Astrocyte (in vitro differentiated cells and primary cell): ENCODE results near the gene ARHGAP19. TPM values are rescaled to one million over a fixed set of nuclear protein-coding genes. Genes with fewer than 3 reads are reported as not detected.

ENCODE experiments used
- DNase-seq: peaks from one replicate; pipeline ENCODE4 v3.0.0-alpha.2; 2010; ENCODE audit warnings: low read depth
- FAIRE-seq: peaks from 2 replicates; lab custom pipeline; 2011; peaks lifted over from hg19 to GRCh38; lab: Jason Lieb, UNC
- H2AFZ ChIP-seq: 2 replicates; pipeline ENCODE4 v1.6.0; 2012; ENCODE audit warnings: low read depth, low read length, inconsistent platforms
- H3K27ac ChIP-seq: 2 replicates; pipeline ENCODE4 v1.5.1; 2011; ENCODE audit warnings: low read depth, low read length, inconsistent platforms
- H3K27me3 ChIP-seq: 2 replicates; pipeline ENCODE4 v1.6.0; 2011; ENCODE audit warnings: low read length, inconsistent platforms; ENCODE audit not compliant: insufficient read depth
- H3K36me3 ChIP-seq: 2 replicates; pipeline ENCODE4 v1.5.1; 2011; ENCODE audit warnings: low read length, inconsistent platforms; ENCODE audit not compliant: insufficient read depth
- H3K4me1 ChIP-seq: 2 replicates; pipeline ENCODE4 v1.5.1; 2011; ENCODE audit warnings: low read length, inconsistent platforms; ENCODE audit not compliant: insufficient read depth
- H3K4me2 ChIP-seq: 2 replicates; pipeline ENCODE4 v1.6.0; 2012; ENCODE audit warnings: low read length, inconsistent platforms
- H3K4me3 ChIP-seq: 2 replicates; pipeline ENCODE4 v1.5.1; 2011; ENCODE audit warnings: low read depth, mild to moderate bottlenecking, low read length, inconsistent platforms; ENCODE audit not compliant: insufficient read depth
- H3K79me2 ChIP-seq: 2 replicates; pipeline ENCODE4 v1.6.0; 2012; ENCODE audit warnings: mild to moderate bottlenecking, low read length, inconsistent platforms; ENCODE audit not compliant: insufficient read depth
- H3K9ac ChIP-seq: 2 replicates; pipeline ENCODE4 v1.6.0; 2012; ENCODE audit warnings: mild to moderate bottlenecking, low read length, inconsistent platforms
- H3K9me3 ChIP-seq: 2 replicates; pipeline ENCODE4 v1.5.1; 2012; ENCODE audit warnings: low read depth, mild to moderate bottlenecking, low read length, inconsistent platforms; ENCODE audit not compliant: insufficient read depth
- H4K20me1 ChIP-seq: 2 replicates; pipeline ENCODE4 v1.6.0; 2012; ENCODE audit warnings: low read length, inconsistent platforms; ENCODE audit not compliant: insufficient read depth
- H3K27ac Mint-ChIP-seq: one replicate; pipeline ENCODE4 v1.8.0; 2021; ENCODE audit warnings: mild to moderate bottlenecking, mixed read lengths; ENCODE audit not compliant: unreplicated experiment
- H3K27me3 Mint-ChIP-seq: one replicate; pipeline ENCODE4 v1.8.0; 2021; ENCODE audit warnings: low read depth, mixed read lengths; ENCODE audit not compliant: unreplicated experiment
- H3K36me3 Mint-ChIP-seq: one replicate; pipeline ENCODE4 v1.8.0; 2021; ENCODE audit warnings: low read depth, mixed read lengths; ENCODE audit not compliant: unreplicated experiment
- H3K4me1 Mint-ChIP-seq: one replicate; pipeline ENCODE4 v1.8.0; 2021; ENCODE audit warnings: low read depth, mixed read lengths; ENCODE audit not compliant: unreplicated experiment
- H3K4me3 Mint-ChIP-seq: one replicate; pipeline ENCODE4 v1.8.0; 2021; ENCODE audit warnings: mild to moderate bottlenecking, moderate library complexity, mixed read lengths; ENCODE audit not compliant: unreplicated experiment
- H3K9me3 Mint-ChIP-seq: one replicate; pipeline ENCODE4 v1.8.0; 2021; ENCODE audit warnings: mild to moderate bottlenecking, mixed read lengths; ENCODE audit not compliant: unreplicated experiment
- CTCF ChIP-seq: IDR thresholded peaks from 2 replicates; pipeline ENCODE4 v1.5.1; 2011; ENCODE audit warnings: low read depth, mild to moderate bottlenecking, inconsistent platforms, low read length, moderate library complexity; ENCODE audit not compliant: insufficient read depth
- EZH2 ChIP-seq: IDR thresholded peaks from 2 replicates; pipeline ENCODE4 v1.6.1; 2012; ENCODE audit warnings: mild to moderate bottlenecking, low read length, inconsistent platforms; ENCODE audit not compliant: insufficient read depth
- total RNA-seq: library from RNA; stranded (reverse); gene quantifications from 2 replicates; pipeline ENCODE4 v1.2.1, GENCODE V29; 2021

ARHGAP19 gene
- total RNA-seq, 1 donor from 2014 or later: 9.0 TPM

GRCh38 chr10:97334370-97335175 lies 42.1 kb upstream of the ARHGAP19 start, which contains the start of gene FRAT2:
Gene FRAT2, minus strand, starts transcription at chr10:97334729. Its CDS starts 157 bp downstream, at chr10:97334572.
- Histone ChIP-seq H3K36me3 (no peaks in the 10 kb centered on the region), H3K27me3 (peaks cover 29% of the 10 kb centered on the region), H2AFZ (peak within 1 kb of the TSS; percentile 96), H4K20me1 (peaks cover 7% of the 10 kb centered on the region), H3K9me3 (no peaks in the 10 kb centered on the region), H3K4me2 (peak within 1 kb of the TSS; percentile 84), H3K79me2 (peaks cover 7% of the 10 kb centered on the region), H3K27ac (peak within 1 kb of the TSS; percentile 98), H3K4me3 (peak within 1 kb of the TSS; percentile 72), H3K4me1 (peaks cover 11% of the 10 kb centered on the region), H3K9ac (peak within 1 kb of the TSS; percentile 98)
- peaks cover 2% of the 10 kb centered on the region for H3K9me3 Mint-ChIP-seq
- TF ChIP-seq EZH2: no peak
- H3K4me1 Mint-ChIP-seq: peaks cover 25% of the 10 kb centered on the region
- H3K27ac Mint-ChIP-seq: peak within 1 kb of the TSS; percentile 91
- peaks cover 15% of the 10 kb centered on the region for H3K27me3 Mint-ChIP-seq
- H3K4me3 Mint-ChIP-seq: peak within 1 kb of the TSS; percentile 92
- peaks cover 4% of the 10 kb centered on the region for H3K36me3 Mint-ChIP-seq
- peak; percentile 83 for DNase-seq
- no peak for FAIRE-seq

DNA sequence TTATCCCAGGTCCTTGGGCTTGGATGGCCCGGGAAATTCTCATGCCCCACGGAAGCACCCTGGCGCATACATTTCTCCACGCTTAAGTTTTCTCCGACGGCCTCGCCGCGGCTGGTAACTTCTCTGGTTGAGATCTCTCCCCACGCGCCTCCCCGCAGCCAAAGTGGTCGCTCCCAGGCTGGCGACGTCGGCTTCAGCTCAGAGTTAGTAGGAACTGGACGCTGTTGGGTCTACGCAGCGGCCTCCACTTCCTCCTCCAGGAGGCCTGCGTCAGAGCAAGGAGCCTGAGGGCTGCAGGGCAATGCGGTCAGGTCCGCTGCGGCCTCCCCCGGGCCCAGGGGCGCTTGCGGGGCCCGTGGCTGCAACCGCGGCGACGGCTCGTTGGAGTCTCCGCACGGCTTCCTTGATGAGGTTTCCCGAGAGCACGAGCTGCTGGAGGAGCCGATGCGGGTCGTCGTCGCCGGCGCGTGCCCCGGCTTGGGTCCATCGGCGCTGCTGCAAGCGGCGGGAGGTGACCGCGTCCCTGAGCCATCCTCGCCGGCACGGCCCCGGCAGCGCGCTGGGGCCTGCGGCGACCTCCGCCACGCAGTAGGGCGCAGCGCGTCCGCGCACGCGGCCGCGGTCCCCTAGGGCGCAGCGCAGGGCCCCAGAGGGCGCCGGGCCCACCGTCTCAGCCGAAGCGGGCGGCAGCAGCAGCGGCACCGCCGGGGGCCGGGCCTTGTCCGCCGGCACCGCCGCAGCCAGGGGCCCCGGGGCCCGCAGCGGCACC lies 41.3 kb upstream of the ARHGAP19 start:
- peak overlapping the region; percentile 98 for H3K27ac ChIP-seq
- H3K9ac ChIP-seq: peak overlapping the region; percentile 98
- Mint-ChIP-seq H3K27ac (peak overlapping the region; percentile 91), H3K4me3 (peak overlapping the region; percentile 92), H3K9me3 (peaks cover 2% of the 10 kb centered on the region), H3K36me3 (peaks cover 7% of the 10 kb centered on the region), H3K4me1 (peaks cover 27% of the 10 kb centered on the region), H3K27me3 (peaks cover 15% of the 10 kb centered on the region)
- H3K36me3 ChIP-seq: no peaks in the 10 kb centered on the region
- H2AFZ ChIP-seq: peak overlapping the region; percentile 96
- H4K20me1 ChIP-seq: peaks cover 7% of the 10 kb centered on the region
- H3K4me2 ChIP-seq: peak overlapping the region; percentile 84
- peak overlapping the region; percentile 72 for H3K4me3 ChIP-seq
- peaks cover 7% of the 10 kb centered on the region for H3K79me2 ChIP-seq
- H3K27me3 ChIP-seq: peaks cover 29% of the 10 kb centered on the region
- peaks cover 11% of the 10 kb centered on the region for H3K4me1 ChIP-seq
- DNase-seq: peak; percentile 35
- TF ChIP-seq EZH2 (no peak), CTCF (no peak)
- FAIRE-seq: no peak
- no peaks in the 10 kb centered on the region for H3K9me3 ChIP-seq

- no peak for FAIRE-seq
Measured at GRCh38 chr10:97333351-97333600, 40.8 kb upstream of the ARHGAP19 start.

More at GRCh38 chr10:97333351-97333600, 40.8 kb upstream of the ARHGAP19 start:
- Histone ChIP-seq H3K36me3 (no peaks in the 10 kb centered on the region), H3K4me1 (peaks cover 11% of the 10 kb centered on the region), H3K9me3 (no peaks in the 10 kb centered on the region), H3K4me2 (peak overlapping the region; percentile 84), H3K4me3 (peak overlapping the region; percentile 72), H3K79me2 (peaks cover 7% of the 10 kb centered on the region), H2AFZ (peak overlapping the region; percentile 96), H3K9ac (peak overlapping the region; percentile 98), H3K27ac (peak overlapping the region; percentile 19), H4K20me1 (peaks cover 7% of the 10 kb centered on the region), H3K27me3 (peaks cover 27% of the 10 kb centered on the region)
- DNase-seq: peak; percentile 24
- TF ChIP-seq EZH2 (no peak), CTCF (no peak)
- Mint-ChIP-seq H3K4me1 (peaks cover 31% of the 10 kb centered on the region), H3K27me3 (peaks cover 14% of the 10 kb centered on the region), H3K9me3 (peaks cover 2% of the 10 kb centered on the region), H3K4me3 (peak overlapping the region; percentile 92), H3K36me3 (peaks cover 7% of the 10 kb centered on the region), H3K27ac (peak overlapping the region; percentile 91)
